Activated CD8-positive, alpha-beta memory T cell treated with anti-CD3 and anti-CD28 coated beads, Interleukin-2, amount 10 ng/mL, durations not matched to agents 7 days and 5 days (primary cell): ENCODE data around the gene RSPH3. TPM values are rescaled to one million over a fixed set of nuclear protein-coding genes. Genes with fewer than 3 reads are reported as not detected.
"Not testable (repeated sequence)": the region's sequence is repeated elsewhere in the genome, so short reads cannot be mapped to it uniquely, and the experiment has no call there.

Experiments
- ATAC-seq: fragments of 150-1000 bp; cut with Tn5 transposase; one replicate; pipeline ENCODE4 v1.10.0; 2021; ENCODE audit warnings: moderate library complexity
- CTCF ChIA-PET: fragments of 350-600 bp; sonication (Branson Sonifier 250); formaldehyde crosslinking; loops from one replicate; lab custom pipeline; 2021; ENCODE audit warnings: antibody characterized with exemption; lab: Charles Lee
- DNase-seq: peaks from one replicate; pipeline ENCODE4 v3.0.0-alpha.2; 2020
- H3K27ac Mint-ChIP-seq: one replicate; pipeline ENCODE4 v1.8.0; 2021; ENCODE audit warnings: mild to moderate bottlenecking, mixed read lengths
- H3K27me3 Mint-ChIP-seq: one replicate; pipeline ENCODE4 v1.8.0; 2021; ENCODE audit warnings: mixed read lengths
- H3K36me3 Mint-ChIP-seq: one replicate; pipeline ENCODE4 v1.8.0; 2021; ENCODE audit warnings: mild to moderate bottlenecking, mixed read lengths
- H3K4me1 Mint-ChIP-seq: one replicate; pipeline ENCODE4 v1.8.0; 2021; ENCODE audit warnings: mixed read lengths
- H3K4me3 Mint-ChIP-seq: one replicate; pipeline ENCODE4 v1.8.0; 2021; ENCODE audit warnings: mild to moderate bottlenecking, moderate library complexity, mixed read lengths
- H3K9me3 Mint-ChIP-seq: one replicate; pipeline ENCODE4 v1.8.0; 2022; ENCODE audit warnings: low read depth, mixed read lengths
- total RNA-seq, 2 experiments: library from RNA; stranded (reverse); gene quantifications; one replicate each; pipeline ENCODE4 v1.2.3, GENCODE V29; 2021

The RSPH3 gene
- total RNA-seq, 2 experiments from 2014 or later, result 2.1 TPM

- Mint-ChIP-seq H3K36me3 (peaks cover 85% of the 10 kb centered on the region), H3K4me1 (peaks cover 60% of the 10 kb centered on the region)
- not testable (repeated sequence) for H3K27ac Mint-ChIP-seq, H3K4me3 Mint-ChIP-seq, H3K9me3 Mint-ChIP-seq, DNase-seq, ATAC-seq, H3K27me3 Mint-ChIP-seq
- CTCF ChIA-PET, result interaction anchor here (1.0 to 8.8 kb wide), 5 partner anchors 30 to 169 kb away, joined by 3 to 67 read pairs (median 13); no protein-coding TSS in a partner anchor
These were observed 38.3 kb upstream of the RSPH3 start for GRCh38 chr6:159038318-159038717.

- peak overlapping the region; percentile 43 for H3K27ac Mint-ChIP-seq
- H3K36me3 Mint-ChIP-seq, result peaks cover 80% of the 10 kb centered on the region
- CTCF ChIA-PET, result interaction anchor here (1.0 to 8.8 kb wide), 4 partner anchors 30 to 97 kb away, joined by 4 to 67 read pairs (median 15); no protein-coding TSS in a partner anchor
- DNase-seq (no peak), ATAC-seq (no peak)
- no peak overlapping the region for H3K4me3 Mint-ChIP-seq
- no peaks in the 10 kb centered on the region for H3K9me3 Mint-ChIP-seq
- peaks cover 57% of the 10 kb centered on the region for H3K4me1 Mint-ChIP-seq
- H3K27me3 Mint-ChIP-seq, result no peaks in the 10 kb centered on the region
These were observed 37.8 kb upstream of the RSPH3 start for GRCh38 chr6:159037756-159038290.

- ATAC-seq (no peak), DNase-seq (no peak)
- Mint-ChIP-seq H3K4me3 (no peak overlapping the region), H3K27ac (peak overlapping the region; percentile 34), H3K27me3 (no peaks in the 10 kb centered on the region), H3K9me3 (no peaks in the 10 kb centered on the region), H3K4me1 (peaks cover 50% of the 10 kb centered on the region), H3K36me3 (peaks cover 69% of the 10 kb centered on the region)
- CTCF ChIA-PET, result interaction anchor here (1.5 to 8.8 kb wide), 4 partner anchors 28 to 72 kb away, joined by 3 to 67 read pairs (median 12); no protein-coding TSS in a partner anchor
These were observed 36.7 kb upstream of the RSPH3 start for GRCh38 chr6:159036673-159037072.

- H3K27ac Mint-ChIP-seq, result no peak overlapping the region
- no peaks in the 10 kb centered on the region for H3K9me3 Mint-ChIP-seq
- H3K4me1 Mint-ChIP-seq, result peaks cover 42% of the 10 kb centered on the region
- H3K36me3 Mint-ChIP-seq, result peaks cover 61% of the 10 kb centered on the region
- no peak overlapping the region for H3K4me3 Mint-ChIP-seq
- ATAC-seq (no peak), DNase-seq (no peak)
- H3K27me3 Mint-ChIP-seq, result no peaks in the 10 kb centered on the region
- CTCF ChIA-PET, result interaction anchor here (1.0 to 3.0 kb wide), 4 partner anchors 27 to 99 kb away, joined by 3 to 17 read pairs (median 6); no protein-coding TSS in a partner anchor
These were observed 35.9 kb upstream of the RSPH3 start for GRCh38 chr6:159035891-159036290.

- Mint-ChIP-seq H3K36me3 (peaks cover 36% of the 10 kb centered on the region), H3K4me1 (peaks cover 18% of the 10 kb centered on the region), H3K4me3 (no peak overlapping the region), H3K27ac (no peak overlapping the region), H3K9me3 (no peaks in the 10 kb centered on the region), H3K27me3 (no peaks in the 10 kb centered on the region)
- ATAC-seq (no peak), DNase-seq (no peak)
- CTCF ChIA-PET, result interaction anchor here (1.0 to 2.8 kb wide), 5 partner anchors 20 to 101 kb away, joined by 3 to 12 read pairs (median 5); no protein-coding TSS in a partner anchor
These were observed 33.4 kb upstream of the RSPH3 start for GRCh38 chr6:159033160-159034049.

- DNase-seq (no peak), ATAC-seq (no peak)
- Mint-ChIP-seq H3K4me3 (no peak overlapping the region), H3K4me1 (peaks cover 9% of the 10 kb centered on the region), H3K9me3 (no peaks in the 10 kb centered on the region), H3K27me3 (no peaks in the 10 kb centered on the region), H3K36me3 (peaks cover 28% of the 10 kb centered on the region), H3K27ac (no peak overlapping the region)
- CTCF ChIA-PET, result interaction anchor here (0.8 to 2.8 kb wide), 2 partner anchors 19 to 72 kb away, joined by 3 to 12 read pairs; no protein-coding TSS in a partner anchor
These were observed 31.8 kb upstream of the RSPH3 start for GRCh38 chr6:159031846-159032245.

- H3K4me3 Mint-ChIP-seq, result no peak overlapping the region
- H3K27me3 Mint-ChIP-seq, result no peaks in the 10 kb centered on the region
- peaks cover 20% of the 10 kb centered on the region for H3K36me3 Mint-ChIP-seq
- H3K27ac Mint-ChIP-seq, result no peak overlapping the region
- CTCF ChIA-PET, result interaction anchor here (1.4 to 1.8 kb wide), 2 partner anchors 12 to 80 kb away, joined by 4 to 6 read pairs; no protein-coding TSS in a partner anchor
- DNase-seq, result no peak
- peaks cover 4% of the 10 kb centered on the region for H3K9me3 Mint-ChIP-seq
- H3K4me1 Mint-ChIP-seq, result no peaks in the 10 kb centered on the region
- ATAC-seq, result no peak
These were observed 30.2 kb upstream of the RSPH3 start for GRCh38 chr6:159030168-159030567.

- ATAC-seq, H3K4me1 Mint-ChIP-seq, H3K27ac Mint-ChIP-seq, H3K27me3 Mint-ChIP-seq, H3K4me3 Mint-ChIP-seq, DNase-seq: not testable (repeated sequence)
- CTCF ChIA-PET, result interaction anchor here (1.2 to 1.4 kb wide), 2 partner anchors 14 to 16 kb away, joined by 3 to 6 read pairs; no protein-coding TSS in a partner anchor
- Mint-ChIP-seq H3K36me3 (peaks cover 32% of the 10 kb centered on the region), H3K9me3 (peaks cover 21% of the 10 kb centered on the region)
These were observed 25.2 kb upstream of the RSPH3 start for GRCh38 chr6:159025224-159025623.

- peaks cover 34% of the 10 kb centered on the region for H3K36me3 Mint-ChIP-seq
- no peaks in the 10 kb centered on the region for H3K27me3 Mint-ChIP-seq
- H3K9me3 Mint-ChIP-seq, result peaks cover 21% of the 10 kb centered on the region
- CTCF ChIA-PET, result interaction anchor here (1.4 to 2.0 kb wide), 2 partner anchors 14 to 16 kb away, joined by 3 to 10 read pairs; no protein-coding TSS in a partner anchor
- no peak for DNase-seq
- H3K4me3 Mint-ChIP-seq, result no peak overlapping the region
- ATAC-seq, result peak; percentile 51
- H3K4me1 Mint-ChIP-seq, result peaks cover 11% of the 10 kb centered on the region
- no peak overlapping the region for H3K27ac Mint-ChIP-seq
These were observed 23.9 kb upstream of the RSPH3 start for GRCh38 chr6:159023893-159024292.

- ATAC-seq, result no peak
- peaks cover 32% of the 10 kb centered on the region for H3K4me1 Mint-ChIP-seq
- H3K36me3 Mint-ChIP-seq, result peaks cover 25% of the 10 kb centered on the region
- CTCF ChIA-PET, result interaction anchor here (5.0 kb wide), 1 partner anchor 11 kb away, joined by 30 read pairs; no protein-coding TSS in a partner anchor
- no peaks in the 10 kb centered on the region for H3K27me3 Mint-ChIP-seq
- no peak overlapping the region for H3K27ac Mint-ChIP-seq
- H3K4me3 Mint-ChIP-seq, result no peak overlapping the region
- H3K9me3 Mint-ChIP-seq, result peaks cover 17% of the 10 kb centered on the region
- no peak for DNase-seq
These were observed 20.0 kb upstream of the RSPH3 start for GRCh38 chr6:159020011-159020410.

- Mint-ChIP-seq H3K4me1 (peaks cover 32% of the 10 kb centered on the region), H3K9me3 (peaks cover 6% of the 10 kb centered on the region), H3K27me3 (no peaks in the 10 kb centered on the region), H3K36me3 (peaks cover 13% of the 10 kb centered on the region), H3K27ac (peak overlapping the region; percentile 69), H3K4me3 (no peak overlapping the region)
- CTCF ChIA-PET, result interaction anchor here (1.0 to 6.4 kb wide), 12 partner anchors 9 to 117 kb away, joined by 3 to 49 read pairs (median 7); partner anchors contain the start of gene TAGAP
- ATAC-seq (peak; percentile 87), DNase-seq (no peak)
These were observed 18.0 kb upstream of the RSPH3 start for GRCh38 chr6:159017757-159018559.

GRCh38 chr6:159014406-159014805 is 14.4 kb upstream of the RSPH3 start:
- DNase-seq, result no peak

More at GRCh38 chr6:159014406-159014805, 14.4 kb upstream of the RSPH3 start:
- no peak for ATAC-seq
- Mint-ChIP-seq H3K36me3 (peaks cover 7% of the 10 kb centered on the region), H3K27ac (no peak overlapping the region), H3K9me3 (no peaks in the 10 kb centered on the region), H3K4me1 (peaks cover 49% of the 10 kb centered on the region), H3K4me3 (no peak overlapping the region), H3K27me3 (no peaks in the 10 kb centered on the region)
- CTCF ChIA-PET, result interaction anchor here (3.2 to 6.4 kb wide), 2 partner anchors 91 to 95 kb away, joined by 9 to 49 read pairs; no protein-coding TSS in a partner anchor
